ENCODE results near the gene PPP1R1B.

Gene PPP1R1B

GRCh38 chr17:39653662-39654331, 27.0 kb downstream of the PPP1R1B start:
- no peak overlapping the region; the same call in 1 of the 2 replicates for H3K27ac ChIP-seq
- ChIA-PET POLR2A (ENCODE audit: low non-redundant PET) (no interaction called here), CTCF (interaction anchor here (0.5 to 3.8 kb wide), 15 partner anchors 8 to 204 kb away, joined by 3 to 25 read pairs (median 5); partner anchors contain the start of genes PNMT, STARD3 and TCAP)
- peak; percentile 49 for DNase-seq (ENCODE audit: low spot score)
- peak; percentile 80 for TF ChIP-seq CTCF (conservative IDR thresholded peaks at IDR 0.05; ENCODE audit: low read depth)

DNA sequence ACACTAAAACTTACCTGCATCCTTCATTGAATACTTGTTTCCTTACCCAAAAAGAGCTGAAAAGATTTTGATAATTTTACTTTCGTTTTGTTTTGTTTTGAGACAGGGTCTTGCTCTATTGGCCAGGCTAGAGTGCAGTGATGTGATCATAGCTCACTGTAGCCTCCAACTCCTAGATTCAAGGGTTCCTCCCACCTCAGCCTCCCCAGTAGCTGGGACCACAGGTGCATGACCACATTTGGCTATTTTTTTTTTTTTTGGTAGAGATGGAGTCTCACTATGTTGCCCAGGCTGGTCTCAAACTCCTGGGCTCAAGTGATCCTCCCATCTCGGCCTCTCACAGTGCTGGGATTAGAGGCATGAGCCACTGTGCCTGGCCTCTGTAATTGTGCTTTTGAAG, 28.4 kb downstream of the PPP1R1B start:
- H3K27ac ChIP-seq, result no peak overlapping the region
- ChIA-PET POLR2A (ENCODE audit: low non-redundant PET) (interaction anchor here (0.6 kb wide), 1 partner anchor 115 kb away, joined by 3 read pairs; no protein-coding TSS in a partner anchor), CTCF (interaction anchor here (0.8 to 3.8 kb wide), 4 partner anchors 9 to 500 kb away, joined by 4 to 25 read pairs (median 8); partner anchors contain the start of genes PNMT and TCAP)
- DNase-seq (ENCODE audit: low spot score), result no peak
- no peak for TF ChIP-seq CTCF (conservative IDR thresholded peaks at IDR 0.05; ENCODE audit: low read depth)

DNA sequence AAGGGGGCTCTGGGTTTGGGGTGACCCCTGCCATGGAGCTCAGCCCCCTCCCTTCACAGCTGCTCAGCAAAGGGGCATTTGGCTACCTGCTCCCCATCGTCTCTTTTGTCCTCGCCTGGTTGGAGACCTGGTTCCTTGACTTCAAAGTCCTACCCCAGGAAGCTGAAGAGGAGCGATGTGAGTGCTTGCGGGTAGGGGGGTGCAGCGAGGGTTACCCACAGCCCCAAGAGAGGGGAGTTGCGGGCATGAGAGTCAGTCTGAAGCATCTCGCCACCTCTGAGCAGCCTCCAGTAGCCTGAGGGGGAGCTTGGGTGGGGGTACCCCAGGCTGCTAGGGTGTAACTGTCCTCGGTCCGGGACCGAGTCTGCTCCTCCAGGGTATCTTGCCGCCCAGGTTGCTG, 31.6 kb downstream of the PPP1R1B start:
- CTCF ChIA-PET, result interaction anchor here (1.1 kb wide), 1 partner anchor 24 kb away, joined by 4 read pairs; no protein-coding TSS in a partner anchor
- DNase-seq (ENCODE audit: low spot score), result no peak
- peak overlapping the region; percentile 15; the same call in 1 of the 2 replicates for H3K27ac ChIP-seq
- POLR2A ChIA-PET (ENCODE audit: low non-redundant PET), result no interaction called here
- no peak for TF ChIP-seq CTCF (conservative IDR thresholded peaks at IDR 0.05; ENCODE audit: low read depth)

- no peak for TF ChIP-seq CTCF (conservative IDR thresholded peaks at IDR 0.05; ENCODE audit: low read depth)
- DNase-seq (ENCODE audit: low spot score), result no peak
- ChIA-PET POLR2A (ENCODE audit: low non-redundant PET) (no interaction called here), CTCF (interaction anchor here (1.1 kb wide), 1 partner anchor 24 kb away, joined by 4 read pairs; no protein-coding TSS in a partner anchor)
- peak overlapping the region; percentile 14; the same call in 1 of the 2 replicates for H3K27ac ChIP-seq
Observed at GRCh38 chr17:39658760-39659159, 32.0 kb downstream of the PPP1R1B start.

DNA sequence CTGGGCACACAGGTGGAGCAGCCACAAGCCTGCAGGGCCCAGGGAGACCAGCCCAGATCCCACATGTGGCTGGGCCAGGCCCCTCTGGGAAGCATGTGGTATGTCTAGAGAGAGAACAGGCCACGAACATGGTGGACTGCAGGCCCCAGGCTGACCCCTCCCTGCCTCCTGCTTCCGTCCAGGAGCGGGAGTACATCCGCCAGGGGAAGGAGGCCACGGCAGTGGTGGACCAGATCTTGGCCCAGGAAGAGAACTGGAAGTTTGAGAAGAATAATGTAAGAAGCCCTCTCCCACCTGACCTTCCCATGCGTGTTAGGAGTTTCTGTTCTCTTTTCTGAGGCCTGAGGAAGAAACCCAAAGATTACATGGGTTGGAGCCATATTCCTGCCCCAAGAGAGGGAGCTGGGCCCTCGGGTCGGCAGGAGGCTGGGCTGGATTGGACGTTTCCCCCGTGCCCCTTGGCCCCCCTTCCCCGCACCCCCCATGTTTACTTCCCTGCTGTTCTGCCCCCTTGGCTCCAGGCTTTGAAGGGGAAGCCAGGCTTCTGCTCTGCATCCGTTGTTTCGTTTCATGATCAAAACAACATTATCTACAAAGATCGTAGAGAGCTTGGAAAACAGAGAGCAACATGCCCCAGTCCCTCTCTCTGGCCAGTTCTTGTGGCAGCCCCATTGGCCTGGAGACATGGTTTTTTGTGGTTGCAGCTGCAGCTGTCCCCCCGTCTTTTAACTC, 32.7 kb downstream of the PPP1R1B start:
- no peak for TF ChIP-seq CTCF (conservative IDR thresholded peaks at IDR 0.05; ENCODE audit: low read depth)
- H3K27ac ChIP-seq, result peak overlapping the region; percentile 14
- DNase-seq (ENCODE audit: low spot score), result no peak
- ChIA-PET CTCF (interaction anchor here (0.7 kb wide), 1 partner anchor 8 kb away, joined by 3 read pairs; no protein-coding TSS in a partner anchor), POLR2A (ENCODE audit: low non-redundant PET) (no interaction called here)

- POLR2A ChIA-PET (ENCODE audit: low non-redundant PET), result no interaction called here
- CTCF ChIA-PET, result interaction anchor here (0.7 kb wide), 1 partner anchor 8 kb away, joined by 3 read pairs; no protein-coding TSS in a partner anchor
- peak overlapping the region; percentile 14; the same call in 1 of the 2 replicates for H3K27ac ChIP-seq
- TF ChIP-seq CTCF (conservative IDR thresholded peaks at IDR 0.05; ENCODE audit: low read depth), result no peak
- no peak for DNase-seq (ENCODE audit: low spot score)
Observed at GRCh38 chr17:39660011-39660360, 33.2 kb downstream of the PPP1R1B start.

Measured in RWPE1 (cell line).